Stomach smooth muscle (tissue), 2 donors: ENCODE measurements around the gene MAP4K2.
"Not testable (repeated sequence)": the region's sequence is repeated elsewhere in the genome, so short reads cannot be mapped to it uniquely, and the experiment has no call there.

ENCODE experiments used
- H3K27ac ChIP-seq: one replicate; pipeline ENCODE4 v1.7.0; 2013; ENCODE audit warnings: mild to moderate bottlenecking, low read length, inconsistent platforms
- H3K27me3 ChIP-seq, 2 donors: one replicate each; pipeline ENCODE4 v1.7.0; 2013; ENCODE audit warnings: low read length in 2 of 2; ENCODE audit not compliant: insufficient read depth in 2 of 2, control insufficient read depth in 1 of 2
- H3K36me3 ChIP-seq, 2 donors: one replicate each; pipeline ENCODE4 v1.7.0; 2013; ENCODE audit warnings: low read length in 2 of 2; ENCODE audit not compliant: control insufficient read depth in 2 of 2, insufficient read depth in 2 of 2
- H3K4me1 ChIP-seq: one replicate; pipeline ENCODE4 v1.7.0; 2013; ENCODE audit warnings: low read length; ENCODE audit not compliant: control insufficient read depth, insufficient read depth
- H3K4me3 ChIP-seq, 2 donors: one replicate each; pipeline ENCODE4 v1.7.0; 2013; ENCODE audit warnings: low read length in 2 of 2
- H3K9ac ChIP-seq, 2 donors: one replicate each; pipeline ENCODE4 v1.7.0; 2013; ENCODE audit warnings: low read length in 2 of 2, mild to moderate bottlenecking in 1 of 2
- H3K9me3 ChIP-seq, 2 donors: one replicate each; pipeline ENCODE4 v1.7.0; 2013; ENCODE audit warnings: low read length in 2 of 2; ENCODE audit not compliant: control insufficient read depth in 2 of 2
- donor health status: healthy.
- donor health status: Pancreatic carcinoma.

The MAP4K2 gene

DNA sequence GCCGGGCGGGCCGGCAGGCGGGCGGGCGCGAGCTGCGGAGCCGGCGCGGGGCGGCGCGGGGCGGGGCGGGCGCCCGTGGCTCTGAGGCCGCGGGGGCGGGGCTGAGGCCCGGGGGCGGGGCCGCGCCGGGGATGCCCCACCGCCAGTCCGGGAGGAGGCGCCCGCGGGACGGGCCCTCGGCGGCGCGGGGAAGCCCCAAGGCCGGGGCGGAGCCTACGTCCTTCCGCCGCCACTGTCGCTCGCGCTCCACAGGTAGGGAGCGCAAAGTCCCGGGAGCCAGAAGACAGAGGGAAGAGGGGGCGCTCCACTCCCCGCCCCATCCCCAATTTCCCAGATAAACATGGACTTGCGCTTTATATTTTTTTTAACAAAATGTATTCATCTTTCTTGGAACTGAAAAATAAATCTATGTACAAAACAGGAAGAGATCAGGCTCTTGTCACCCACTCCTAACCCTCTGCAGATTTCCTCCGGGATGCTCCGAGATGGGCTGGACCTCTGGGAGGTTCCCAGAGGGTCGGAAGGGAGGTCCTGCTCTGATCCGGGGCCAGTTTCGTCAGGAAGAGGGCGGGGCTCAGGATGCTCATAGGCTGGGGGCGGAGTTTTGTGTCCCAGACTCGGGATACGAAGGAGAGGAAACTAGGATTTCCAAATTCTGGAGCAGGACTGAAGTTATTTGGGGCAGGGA, at the start of gene MAP4K2:
Gene MAP4K2, minus strand, starts transcription at position 57 of the 688 bp plus-strand sequence. CDS start 65 bp downstream, outside the sequence.
- no peaks in the 10 kb centered on the region for H3K9me3 ChIP-seq
- H3K36me3 ChIP-seq, result peaks cover 17 to 27% of the 10 kb centered on the region in 2 donors
- peaks cover 25% of the 10 kb centered on the region for H3K4me1 ChIP-seq
- peak within 1 kb of the TSS; percentile 73 to 81 for H3K4me3 ChIP-seq
- peak within 1 kb of the TSS; percentile 82 for H3K27ac ChIP-seq
- no peaks in the 10 kb centered on the region for H3K27me3 ChIP-seq
- peak within 1 kb of the TSS; percentile 77 to 80 for H3K9ac ChIP-seq

DNA sequence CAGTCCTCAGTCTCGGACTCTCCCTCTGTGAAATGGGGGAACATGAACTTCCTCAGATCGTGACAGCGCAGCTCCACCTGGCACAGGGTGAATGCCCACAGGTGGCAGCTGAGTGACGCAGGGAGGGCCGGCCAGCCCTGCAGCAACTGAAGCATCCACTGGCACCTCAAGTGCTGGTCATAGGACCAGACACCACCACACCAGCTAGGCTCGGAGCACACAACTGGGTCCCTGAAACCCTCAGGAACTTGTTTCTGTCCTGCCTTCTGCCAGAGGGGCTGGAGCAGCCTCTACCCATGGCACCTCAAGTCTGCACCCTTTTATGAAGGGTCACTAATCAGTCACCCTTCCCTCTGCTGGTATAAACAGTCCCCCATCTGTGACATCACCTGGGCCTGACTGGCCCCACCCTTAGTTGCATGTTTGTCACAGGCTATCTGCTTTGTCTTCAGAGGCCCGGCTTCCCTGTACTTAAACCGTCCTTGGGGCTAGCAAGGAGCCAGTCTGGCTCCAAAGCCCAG, 48.9 kb upstream of the MAP4K2 start:
- no peaks in the 10 kb centered on the region for H3K9me3 ChIP-seq
- no peak overlapping the region for H3K9ac ChIP-seq
- peaks cover 11 to 18% of the 10 kb centered on the region in 2 donors for H3K36me3 ChIP-seq
- H3K4me3 ChIP-seq, result no peak overlapping the region
- H3K27me3 ChIP-seq, result no peaks in the 10 kb centered on the region
- peak overlapping the region; percentile 67 for H3K27ac ChIP-seq
- H3K4me1 ChIP-seq, result peaks cover 72% of the 10 kb centered on the region

DNA sequence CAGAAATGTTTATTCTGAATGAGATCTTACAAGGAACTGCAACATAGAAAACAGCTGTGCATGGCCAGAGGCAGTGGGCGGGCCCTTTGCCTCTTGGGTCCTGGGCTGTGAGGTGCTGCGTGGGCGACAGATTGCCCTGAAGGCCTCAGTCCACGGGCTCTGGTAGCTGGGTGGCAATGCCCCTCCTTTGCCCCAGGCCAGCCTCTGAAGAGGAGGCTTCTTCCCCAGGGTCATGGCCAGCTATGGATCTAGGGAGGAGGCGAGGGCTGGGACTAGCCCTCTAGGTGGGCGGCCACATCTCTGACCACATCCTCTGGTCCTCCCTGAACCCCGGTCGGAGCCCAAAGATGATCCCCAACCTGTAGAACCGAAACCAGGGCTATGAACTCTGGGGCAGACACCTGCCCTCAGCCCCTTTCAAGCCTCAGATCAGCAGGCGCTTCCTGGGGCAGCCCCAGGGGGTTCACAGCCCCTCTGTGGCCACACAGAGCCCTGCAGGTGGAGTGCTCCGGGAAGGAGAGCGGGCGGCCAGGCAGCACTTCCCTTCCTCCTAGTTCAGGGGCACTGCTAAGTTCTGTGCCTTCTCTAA, 48.1 kb upstream of the MAP4K2 start:
- Histone ChIP-seq H3K9ac (peak overlapping the region in 1 of 2 donors; percentile 33), H3K27ac (peak overlapping the region; percentile 67), H3K36me3 (peaks cover 11 to 18% of the 10 kb centered on the region in 2 donors), H3K4me3 (no peak overlapping the region), H3K9me3 (no peaks in the 10 kb centered on the region), H3K27me3 (no peaks in the 10 kb centered on the region), H3K4me1 (peaks cover 65% of the 10 kb centered on the region)

DNA sequence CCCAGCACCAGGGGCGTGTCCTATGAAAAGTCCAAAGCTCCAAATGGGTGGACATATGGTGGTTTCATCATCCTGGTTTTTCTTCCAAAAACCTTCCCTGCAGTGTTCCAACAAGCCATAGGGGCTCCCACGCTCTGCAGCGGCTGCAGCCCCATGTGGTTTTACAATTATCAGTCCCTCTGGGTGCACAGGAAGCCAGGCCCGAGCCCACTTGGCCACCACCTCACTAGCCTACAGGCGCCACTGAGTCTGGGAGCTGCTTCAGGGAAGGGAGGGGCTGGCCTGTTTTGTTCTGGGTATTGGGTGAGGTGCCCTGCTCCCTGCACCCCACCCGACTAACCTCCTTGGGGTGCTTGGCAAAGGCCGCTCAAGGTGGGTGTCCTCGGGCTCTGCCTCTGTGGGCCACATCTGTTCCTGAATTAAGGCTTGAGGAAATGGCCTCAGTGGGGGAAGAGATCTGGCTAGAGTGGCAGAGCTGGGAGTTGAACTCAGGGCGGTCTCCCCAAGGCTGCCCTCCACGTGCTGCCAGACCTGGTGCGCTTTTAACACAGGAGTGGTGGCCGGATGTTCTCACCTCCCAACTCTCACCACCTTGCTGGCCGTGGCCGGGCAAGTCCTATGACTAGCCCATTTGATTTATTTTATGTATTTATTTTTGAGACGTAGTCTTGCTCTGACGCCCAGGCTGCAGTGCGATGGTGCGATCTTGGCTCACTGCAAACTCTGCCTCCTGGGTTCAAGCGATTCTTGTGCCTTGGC, 46.8 kb upstream of the MAP4K2 start:
- Histone ChIP-seq H3K9me3 (no peaks in the 10 kb centered on the region), H3K36me3 (peaks cover 11 to 18% of the 10 kb centered on the region in 2 donors), H3K4me1 (peaks cover 56% of the 10 kb centered on the region), H3K4me3 (no peak overlapping the region), H3K27me3 (peaks cover 0 to 5% of the 10 kb centered on the region in 2 donors), H3K9ac (no peak overlapping the region), H3K27ac (peak overlapping the region; percentile 58)

DNA sequence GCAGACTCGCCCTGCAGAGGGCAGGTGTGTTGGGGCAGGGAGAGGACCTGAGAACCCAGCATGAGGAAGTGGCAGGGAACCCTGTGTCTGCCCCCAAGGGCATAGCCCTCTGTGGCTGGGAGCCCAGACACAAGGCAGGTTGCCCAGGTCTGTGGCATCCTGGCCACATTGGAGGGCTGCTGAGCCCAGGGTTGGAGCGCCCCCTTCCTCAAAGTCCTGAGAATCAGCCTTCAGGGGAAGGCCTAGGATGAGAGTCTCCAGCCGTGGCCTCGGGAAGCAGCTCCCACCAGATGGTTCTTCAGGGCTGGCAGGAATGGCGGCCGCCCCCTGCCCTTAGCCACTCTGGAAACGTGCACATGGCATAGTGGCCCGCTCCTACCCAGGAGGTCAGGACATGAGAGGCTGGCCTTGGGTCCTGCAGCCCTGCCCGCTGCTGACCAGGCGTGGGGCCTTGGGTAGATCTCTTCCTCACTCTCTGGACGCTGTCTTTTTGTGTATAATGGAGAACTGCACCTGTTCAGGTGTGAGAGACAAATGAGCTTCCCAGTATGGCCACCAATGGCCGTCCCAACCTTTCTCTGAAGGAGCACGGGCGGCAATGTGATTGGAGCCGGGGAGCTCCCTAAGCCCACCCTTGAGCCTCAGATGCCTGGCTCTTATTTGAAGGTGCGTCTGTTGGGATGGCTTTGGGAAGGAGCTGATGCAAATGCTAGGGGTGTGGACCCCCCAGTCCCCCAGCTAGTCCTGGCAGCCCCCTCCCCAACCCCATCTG, 46.0 kb upstream of the MAP4K2 start:
- H3K27ac ChIP-seq, result peak overlapping the region; percentile 58
- no peaks in the 10 kb centered on the region for H3K9me3 ChIP-seq
- peaks cover 53% of the 10 kb centered on the region for H3K4me1 ChIP-seq
- no peak overlapping the region for H3K4me3 ChIP-seq
- peaks cover 0 to 8% of the 10 kb centered on the region in 2 donors for H3K27me3 ChIP-seq
- H3K36me3 ChIP-seq, result peaks cover 11 to 12% of the 10 kb centered on the region in 2 donors
- no peak overlapping the region for H3K9ac ChIP-seq

DNA sequence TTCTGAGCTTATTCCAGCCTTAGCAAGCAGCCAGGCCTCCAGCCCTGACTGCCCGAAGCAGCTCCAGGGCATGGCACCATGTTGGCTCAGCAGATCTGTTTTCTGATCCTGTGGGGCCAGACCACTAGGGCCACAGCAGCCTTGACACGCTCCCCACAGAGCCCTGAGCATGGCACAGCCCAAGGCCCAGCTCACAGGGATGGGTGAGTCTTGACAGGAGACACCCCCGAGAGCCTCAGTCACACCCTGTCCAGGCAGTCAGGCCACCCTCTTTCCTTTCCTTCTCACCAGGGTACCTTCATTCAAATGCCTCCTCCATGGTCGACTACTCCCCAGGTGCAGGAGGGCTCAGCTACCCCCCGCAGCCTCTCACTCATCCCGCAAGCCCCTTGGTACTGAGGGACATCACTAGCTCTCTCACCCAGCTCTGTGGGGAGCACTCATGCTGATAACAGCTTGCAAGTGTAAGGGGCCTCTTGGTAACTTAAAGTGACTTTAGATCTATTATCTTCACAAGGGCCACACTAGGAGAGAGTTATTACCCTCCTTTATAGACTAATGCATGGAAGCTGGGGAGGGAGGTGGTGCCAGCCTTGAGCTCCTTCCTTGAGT, 45.3 kb upstream of the MAP4K2 start:
- Histone ChIP-seq H3K4me1 (peaks cover 48% of the 10 kb centered on the region), H3K9ac (no peak overlapping the region), H3K27me3 (peaks cover 0 to 8% of the 10 kb centered on the region in 2 donors), H3K9me3 (no peaks in the 10 kb centered on the region), H3K27ac (no peak overlapping the region), H3K36me3 (peaks cover 6 to 7% of the 10 kb centered on the region in 2 donors), H3K4me3 (no peak overlapping the region)

DNA sequence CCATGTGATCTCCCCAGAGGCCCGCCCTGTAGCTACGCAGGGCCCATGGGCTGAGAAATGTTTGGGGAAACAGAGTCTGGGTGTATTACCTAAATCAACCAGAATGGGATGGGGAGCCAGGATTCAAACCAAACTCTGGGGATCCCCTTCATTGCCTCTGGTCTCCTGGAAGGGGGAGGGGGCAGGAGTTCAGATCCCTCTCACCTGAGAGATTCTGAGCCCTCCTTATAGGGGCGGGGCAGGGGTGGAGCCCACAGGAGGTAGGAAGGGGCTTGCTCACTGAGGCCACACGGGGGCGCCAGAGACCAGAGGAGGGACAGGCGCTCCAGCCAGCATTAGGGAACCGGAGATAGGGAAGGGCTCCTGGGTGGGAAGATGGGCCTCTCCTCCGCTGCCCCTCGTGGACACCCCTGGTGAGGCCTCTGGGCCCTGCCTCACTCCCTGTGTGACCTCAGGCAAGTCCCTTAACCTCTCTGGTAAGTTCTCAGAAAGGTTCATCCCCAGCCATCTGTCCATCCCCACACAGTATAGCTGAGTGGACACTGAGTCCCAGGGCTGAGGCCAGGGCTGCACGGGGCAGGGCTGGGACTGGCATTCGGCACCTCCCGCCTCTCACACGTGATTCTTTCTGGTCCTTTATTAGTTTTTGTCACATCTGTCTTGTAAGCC, 44.1 kb upstream of the MAP4K2 start:
- Histone ChIP-seq H3K27ac (no peak overlapping the region), H3K27me3 (peaks cover 0 to 8% of the 10 kb centered on the region in 2 donors), H3K9me3 (no peaks in the 10 kb centered on the region), H3K9ac (peak overlapping the region in 1 of 2 donors; percentile 50), H3K4me1 (peaks cover 41% of the 10 kb centered on the region), H3K36me3 (no peaks in the 10 kb centered on the region), H3K4me3 (peak overlapping the region in 1 of 2 donors; percentile 49)

DNA sequence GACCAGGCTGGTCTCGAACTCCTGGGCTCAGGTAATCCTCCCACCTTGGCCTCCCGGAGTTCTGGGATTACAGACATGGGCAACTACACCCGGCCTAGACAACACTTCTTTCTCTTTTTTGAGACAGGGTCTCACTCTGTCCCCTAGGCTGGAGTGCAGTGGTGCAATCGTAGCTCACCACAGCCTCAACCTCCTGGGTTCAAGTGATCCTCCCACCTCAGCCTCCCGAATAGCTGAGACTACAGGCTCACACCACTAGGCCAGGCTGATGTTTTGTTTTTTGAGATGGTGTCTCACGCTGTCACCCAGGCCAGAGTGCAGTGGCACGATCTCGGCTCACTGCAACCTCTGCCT, 42.7 kb upstream of the MAP4K2 start:
- H3K9me3 ChIP-seq, H3K9ac ChIP-seq, H3K27ac ChIP-seq, H3K36me3 ChIP-seq, H3K27me3 ChIP-seq, H3K4me3 ChIP-seq: not testable (repeated sequence)
- H3K4me1 ChIP-seq, result peaks cover 29% of the 10 kb centered on the region

DNA sequence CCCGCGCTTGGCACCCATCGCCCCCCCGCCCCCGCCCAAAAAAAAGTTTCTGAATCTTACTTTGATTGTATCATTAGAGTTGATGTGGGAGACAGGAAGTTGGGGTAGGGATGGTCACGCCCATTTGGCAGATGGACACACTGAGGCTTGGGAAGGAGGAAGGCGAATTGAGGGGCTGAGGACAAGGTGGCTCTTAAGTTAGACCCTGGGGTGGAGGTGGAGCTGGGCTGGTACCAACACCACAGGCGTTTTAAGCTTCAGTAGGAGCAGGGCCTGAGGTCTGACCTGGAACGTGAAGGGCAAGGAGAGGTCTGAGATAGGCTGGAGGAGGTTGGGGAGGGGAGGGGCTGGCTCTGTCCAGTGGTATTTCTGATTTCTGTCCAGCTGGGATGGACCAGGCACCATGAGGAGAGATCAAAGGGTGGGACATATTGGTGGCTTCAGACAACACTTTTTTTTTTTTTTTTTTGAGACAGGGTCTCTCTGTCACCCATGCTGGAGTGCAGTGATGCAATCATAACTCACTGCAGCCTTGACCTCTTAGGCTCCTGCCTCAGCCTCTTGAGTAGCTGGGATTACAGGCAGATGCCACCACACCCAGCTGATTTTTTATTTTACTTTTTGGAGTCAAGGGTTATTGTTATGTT, 42.2 kb upstream of the MAP4K2 start:
- peaks cover 28% of the 10 kb centered on the region for H3K4me1 ChIP-seq
- H3K27ac ChIP-seq, result no peak overlapping the region
- no peaks in the 10 kb centered on the region for H3K36me3 ChIP-seq
- H3K27me3 ChIP-seq, result peaks cover 0 to 8% of the 10 kb centered on the region in 2 donors
- H3K9ac ChIP-seq, result no peak overlapping the region
- H3K4me3 ChIP-seq, result peak overlapping the region in 1 of 2 donors; percentile 49
- no peaks in the 10 kb centered on the region for H3K9me3 ChIP-seq
